Astrocyte of the cerebellum (primary cell): ENCODE data around the gene RREB1.
A peak's percentile ranks its signal among the peaks of the same experiment; 100 is the strongest.

Source experiments
- DNase-seq: peaks from one replicate; pipeline ENCODE4 v3.0.0-alpha.2; 2011; ENCODE audit warnings: low read depth
- H3K4me3 ChIP-seq: 2 replicates; pipeline ENCODE4 v1.5.1; 2011; ENCODE audit warnings: mild to moderate bottlenecking, low read depth, low read length, moderate library complexity
- in situ Hi-C: cut with HindIII; loops from 2 replicates; pipeline ENCODE4 v1.10.0; 2017; ENCODE audit warnings: low sequenced_read_pairs
- TF ChIP-seq, protein P1 (sequence below): IDR thresholded peaks from 2 replicates; pipeline ENCODE4 v1.5.1; 2012; ENCODE audit warnings: low read length, low read depth, moderate library complexity, mild to moderate bottlenecking; ENCODE audit errors: missing control alignments

Gene RREB1

DNA sequence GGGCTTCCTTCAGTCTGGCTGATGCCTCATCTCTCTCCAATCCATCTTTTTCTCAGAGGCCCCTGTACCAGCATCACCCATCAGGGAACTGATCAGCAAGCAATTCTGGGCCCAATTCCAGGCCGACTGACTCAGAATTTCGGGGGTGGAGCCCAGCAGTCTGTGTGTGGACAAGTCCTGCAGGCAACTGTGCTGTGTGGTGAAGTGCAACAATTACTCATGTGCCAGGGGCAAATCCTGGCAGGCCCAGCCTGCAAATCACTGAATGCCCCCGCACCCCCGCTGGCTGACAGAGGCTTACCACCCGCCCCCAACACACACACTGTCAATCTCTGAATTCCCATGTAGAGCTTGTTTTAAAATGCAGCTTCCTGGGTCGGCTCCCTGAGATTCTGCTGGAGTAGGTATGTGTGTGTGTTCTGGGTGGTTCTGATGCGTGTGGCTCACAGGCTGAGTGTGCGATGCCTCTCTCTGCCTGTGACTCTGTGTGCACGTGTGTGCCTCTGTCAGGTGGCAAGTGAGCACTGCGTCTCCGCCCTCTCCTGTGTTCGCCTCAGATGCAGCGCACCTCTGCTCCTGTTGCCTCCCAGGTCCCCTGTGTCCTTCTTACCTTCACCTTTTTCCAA is 159.8 kb downstream of the RREB1 start:
- H3K4me3 ChIP-seq, result no peak overlapping the region
- in situ Hi-C loops, result no loop called here
- TF ChIP-seq, protein P1, sequence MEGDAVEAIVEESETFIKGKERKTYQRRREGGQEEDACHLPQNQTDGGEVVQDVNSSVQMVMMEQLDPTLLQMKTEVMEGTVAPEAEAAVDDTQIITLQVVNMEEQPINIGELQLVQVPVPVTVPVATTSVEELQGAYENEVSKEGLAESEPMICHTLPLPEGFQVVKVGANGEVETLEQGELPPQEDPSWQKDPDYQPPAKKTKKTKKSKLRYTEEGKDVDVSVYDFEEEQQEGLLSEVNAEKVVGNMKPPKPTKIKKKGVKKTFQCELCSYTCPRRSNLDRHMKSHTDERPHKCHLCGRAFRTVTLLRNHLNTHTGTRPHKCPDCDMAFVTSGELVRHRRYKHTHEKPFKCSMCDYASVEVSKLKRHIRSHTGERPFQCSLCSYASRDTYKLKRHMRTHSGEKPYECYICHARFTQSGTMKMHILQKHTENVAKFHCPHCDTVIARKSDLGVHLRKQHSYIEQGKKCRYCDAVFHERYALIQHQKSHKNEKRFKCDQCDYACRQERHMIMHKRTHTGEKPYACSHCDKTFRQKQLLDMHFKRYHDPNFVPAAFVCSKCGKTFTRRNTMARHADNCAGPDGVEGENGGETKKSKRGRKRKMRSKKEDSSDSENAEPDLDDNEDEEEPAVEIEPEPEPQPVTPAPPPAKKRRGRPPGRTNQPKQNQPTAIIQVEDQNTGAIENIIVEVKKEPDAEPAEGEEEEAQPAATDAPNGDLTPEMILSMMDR, result no peak
- DNase-seq, result peak; percentile 87

DNA sequence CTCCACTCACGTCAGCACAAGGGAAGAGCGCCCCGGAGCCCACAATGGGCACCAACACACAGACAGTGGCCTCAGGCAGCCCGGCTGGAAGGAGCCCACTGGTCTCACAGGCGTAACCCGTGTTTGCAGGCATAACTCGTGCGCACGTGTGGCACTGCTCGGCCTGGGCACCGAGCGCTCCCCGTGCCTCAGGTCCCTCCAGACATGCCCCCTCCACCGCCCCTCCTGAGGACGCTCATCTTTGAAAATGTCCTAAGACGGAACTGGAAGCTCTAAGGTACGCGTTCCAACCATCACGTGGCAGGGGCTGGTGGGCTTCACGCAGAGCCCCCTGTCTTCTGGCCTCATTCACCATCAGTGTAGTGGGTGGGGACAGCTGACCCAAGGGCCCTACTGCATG is 160.6 kb downstream of the RREB1 start:
- TF ChIP-seq, protein P1, result no peak
- no peak for DNase-seq
- in situ Hi-C loops, result no loop called here
- H3K4me3 ChIP-seq, result no peak overlapping the region

DNA sequence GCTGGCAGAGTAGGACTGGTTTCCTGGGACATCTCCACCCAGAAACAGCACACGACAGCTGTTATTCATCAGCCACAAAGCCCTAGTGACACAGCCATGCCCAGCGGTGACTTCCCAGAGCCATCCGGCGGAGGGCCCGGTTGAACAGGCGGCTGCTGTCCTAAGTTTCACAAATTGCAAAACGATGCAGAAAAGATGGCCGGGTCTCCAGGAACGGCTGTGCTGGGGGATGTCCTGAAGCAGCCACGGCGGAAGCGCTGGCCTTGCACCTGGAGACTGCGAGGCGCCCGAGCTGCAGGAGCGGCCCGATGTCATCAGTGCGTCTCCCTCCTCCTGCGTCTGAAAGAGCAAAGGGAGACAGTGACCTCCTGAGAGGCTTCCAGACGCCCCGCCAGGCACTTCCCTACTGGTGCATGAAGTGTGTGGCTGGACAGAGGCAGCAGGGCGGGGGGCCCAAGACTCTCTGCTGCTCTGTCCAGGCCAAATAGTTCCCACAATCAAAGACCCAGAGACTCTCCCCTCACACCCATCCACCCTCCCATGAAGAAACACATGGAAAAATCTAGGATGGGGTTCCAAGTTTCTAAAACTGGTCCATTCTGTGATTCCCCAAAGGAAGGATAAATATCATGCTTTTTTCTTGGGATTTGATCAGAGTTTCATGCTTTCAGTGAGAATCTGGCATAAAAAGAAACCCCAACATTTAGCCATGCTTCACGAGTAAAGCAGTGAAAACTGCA is 161.2 kb downstream of the RREB1 start:
- TF ChIP-seq, protein P1, result no peak
- H3K4me3 ChIP-seq, result no peak overlapping the region
- DNase-seq, result no peak
- in situ Hi-C loops, result no loop called here

DNA sequence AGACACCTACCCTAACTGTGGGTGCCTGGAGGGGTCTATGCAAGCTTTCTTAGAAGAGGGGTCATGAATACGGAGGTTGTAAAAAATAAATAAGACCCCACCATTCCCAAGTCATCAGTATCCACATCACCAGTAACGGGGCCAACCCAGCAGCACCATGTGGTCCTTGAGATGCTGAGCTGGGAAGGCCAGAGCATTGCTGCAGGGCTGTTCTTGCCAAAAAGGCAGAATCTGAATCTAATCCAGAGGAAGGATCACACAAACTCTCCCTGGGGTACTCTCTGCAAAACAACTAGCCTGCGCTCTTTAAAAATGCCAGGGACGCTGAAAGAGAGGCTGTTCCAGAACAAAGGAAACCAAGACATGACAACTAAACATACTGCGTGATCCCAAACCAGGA is 162.1 kb downstream of the RREB1 start:
- in situ Hi-C loops, result no loop called here
- TF ChIP-seq, protein P1, result no peak
- H3K4me3 ChIP-seq, result no peak overlapping the region
- DNase-seq, result no peak

DNA sequence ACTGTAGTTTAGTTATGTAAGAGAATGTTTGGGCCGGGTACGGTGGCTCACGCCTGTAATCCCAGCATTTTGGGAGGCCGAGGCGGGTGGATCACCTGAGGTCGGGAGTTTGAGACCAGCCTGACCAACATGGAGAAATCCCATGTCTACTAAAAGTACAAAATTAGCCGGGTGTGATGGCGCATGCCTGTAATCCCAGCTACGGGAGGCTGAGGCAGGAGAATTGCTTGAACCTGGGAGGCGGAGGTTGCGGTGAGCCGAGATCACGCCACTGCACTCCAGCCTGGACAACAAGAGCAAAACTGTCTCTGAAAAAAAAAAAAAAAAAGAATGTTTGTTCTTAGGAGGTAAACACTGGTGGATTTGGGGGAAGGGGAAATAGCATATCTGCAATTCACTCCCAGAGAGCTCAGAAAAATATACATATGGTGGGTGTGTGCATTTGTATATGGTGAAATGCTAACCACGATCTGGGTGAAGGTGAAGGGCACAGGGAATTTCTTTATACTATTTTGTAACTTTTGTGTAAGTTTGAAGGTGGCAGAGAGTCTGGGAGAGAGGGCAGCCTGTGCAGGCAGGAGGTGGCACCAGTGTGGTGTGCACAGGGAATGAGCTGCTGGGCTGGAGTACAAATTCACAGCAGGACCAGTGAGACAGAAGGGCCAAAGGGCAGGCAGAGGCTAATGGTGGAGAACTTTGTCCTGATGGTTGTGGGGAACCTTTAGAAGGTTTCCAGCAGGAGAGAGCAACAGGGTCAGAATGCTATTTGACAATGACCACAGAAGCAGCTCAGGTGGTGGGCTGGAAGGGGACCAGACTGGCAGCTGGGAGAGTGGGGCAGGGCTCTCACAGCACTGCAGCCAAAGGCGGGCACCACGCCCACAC is 162.8 kb downstream of the RREB1 start:
- no peak overlapping the region for H3K4me3 ChIP-seq
- TF ChIP-seq, protein P1, result no peak
- in situ Hi-C loops, result no loop called here
- DNase-seq, result no peak

DNA sequence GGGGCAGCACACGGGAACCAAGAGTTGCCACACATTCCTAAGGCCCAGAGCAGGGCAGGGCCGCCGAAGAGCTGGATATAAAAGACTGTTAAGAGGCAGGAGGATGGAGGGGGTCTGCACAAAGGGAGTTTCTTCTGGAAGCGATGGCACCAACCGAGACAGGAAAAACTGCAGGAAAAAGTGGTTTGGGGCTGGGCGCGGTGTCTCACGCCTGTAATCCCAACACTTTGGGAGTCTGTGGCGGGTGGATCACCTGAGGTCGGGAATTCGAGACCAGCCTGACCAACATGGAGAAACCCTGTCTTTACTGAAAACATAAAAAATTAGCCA is 163.4 kb downstream of the RREB1 start:
- H3K4me3 ChIP-seq, result no peak overlapping the region
- in situ Hi-C loops, result no loop called here
- TF ChIP-seq, protein P1, result no peak

More for the DNA sequence above, 163.4 kb downstream of the RREB1 start:
- no peak for DNase-seq
